HepG2 (cell line): ENCODE measurements around the gene PCOLCE2. TPM values are rescaled to one million over a fixed set of nuclear protein-coding genes. Genes with fewer than 3 reads are reported as not detected.

Source experiments
- ATAC-seq: fragments of 200-7000 bp; cut with Tn5 transposase; 3 replicates; pipeline ENCODE4 v1.9.1; 2020; ENCODE audit warnings: mild to moderate bottlenecking, moderate library complexity
- Bru-seq: library from RNA; stranded (reverse); fragments of 400-500 nt; gene quantifications from one replicate; lab custom pipeline; 2021; lab: Mats Ljungman, UMichigan
- BruChase-seq, 2 experiments: library from RNA; stranded (reverse); fragments of 400-500 nt; gene quantifications; one replicate each; lab custom pipeline; 2021; lab: Mats Ljungman, UMichigan
- BruUV-seq: library from RNA; stranded (reverse); fragments of 400-500 nt; replicated peaks from 2 replicates; lab custom pipeline; 2021; lab: Mats Ljungman, UMichigan
- CTCF ChIA-PET: fragments of 300-600 bp; formaldehyde crosslinking; extraction: SDS; loops from one replicate; lab custom pipeline; 2021; ENCODE audit warnings: low total read pairs, inconsistent platforms, low intra/inter-chr PET ratio; lab: Yijun Ruan, JAX
- POLR2A ChIA-PET: fragments of 350-600 bp; sonication (Branson Sonifier 250); formaldehyde crosslinking; loops from one replicate; lab custom pipeline; 2020; ENCODE audit warnings: antibody characterized with exemption, inconsistent platforms; lab: Yijun Ruan, JAX
- DNase-seq: peaks from one replicate; pipeline ENCODE4 v3.0.0-alpha.2; 2015; ENCODE audit warnings: low spot score
- FAIRE-seq: peaks from 3 replicates; lab custom pipeline; 2011; peaks lifted over from hg19 to GRCh38; lab: Jason Lieb, UNC
- H2AFZ ChIP-seq: one replicate; pipeline ENCODE4 v1.6.1; 2011; ENCODE audit warnings: low read length, inconsistent platforms
- H3K27ac ChIP-seq: fragments of 300-600 bp; 3 replicates; pipeline ENCODE4 v1.8.0; 2011; ENCODE audit warnings: mixed run types, mild to moderate bottlenecking, mixed read lengths, low read length, inconsistent platforms; ENCODE audit not compliant: insufficient read depth; ENCODE audit errors: extremely low read length
- H3K27me3 ChIP-seq, 2 experiments: fragments of 200-600 bp in 1 of 2; 2 replicates in 1 of 2; 3 replicates in 1 of 2; pipeline versions ENCODE4 v1.6.0 to v1.8.0; 2011; ENCODE audit warnings: low read length in 2 of 2, mild to moderate bottlenecking in 2 of 2, moderate library complexity in 2 of 2, inconsistent platforms in 1 of 2; ENCODE audit not compliant: insufficient read depth in 2 of 2, control insufficient read depth in 1 of 2
- H3K36me3 ChIP-seq, 2 experiments: fragments of 200-600 bp in 1 of 2; replicated peaks in 1 of 2; 2 replicates in 1 of 2; 3 replicates in 1 of 2; pipeline versions ENCODE4 v1.5.1 to v1.8.0; 2011; ENCODE audit warnings: low read length in 2 of 2, inconsistent platforms in 1 of 2; ENCODE audit not compliant: insufficient read depth in 2 of 2, control insufficient read depth in 1 of 2
- H3K4me1 ChIP-seq: 2 replicates; pipeline ENCODE4 v1.5.1; 2012; ENCODE audit warnings: low read length, inconsistent platforms; ENCODE audit not compliant: insufficient read depth
- H3K4me2 ChIP-seq: 2 replicates; pipeline ENCODE4 v1.6.0; 2011; ENCODE audit warnings: low read depth, low read length, inconsistent platforms
- H3K4me3 ChIP-seq, 3 experiments: fragments of 200-600 bp in 1 of 3; sonication (generic), shearing (Covaris generic) in 1 of 3; replicated peaks in 1 of 3; 2 replicates each; pipeline ENCODE4 v1.5.1; 2011 to 2016; ENCODE audit warnings: low read length in 3 of 3, inconsistent platforms in 2 of 3, low read depth in 2 of 3, mild to moderate bottlenecking in 2 of 3, control low read depth in 1 of 3, mixed read lengths in 1 of 3; ENCODE audit not compliant: insufficient read depth in 1 of 3
- H3K79me2 ChIP-seq: one replicate; pipeline ENCODE4 v1.6.1; 2011; ENCODE audit warnings: low read length, inconsistent platforms; ENCODE audit not compliant: insufficient read depth
- H3K9ac ChIP-seq: 2 replicates; pipeline ENCODE4 v1.6.0; 2011; ENCODE audit warnings: mild to moderate bottlenecking, low read depth, low read length, inconsistent platforms; ENCODE audit not compliant: insufficient read depth
- H3K9me3 ChIP-seq: 2 replicates; pipeline ENCODE4 v1.5.1; 2012; ENCODE audit warnings: mild to moderate bottlenecking, low read length
- H4K20me1 ChIP-seq: 2 replicates; pipeline ENCODE4 v1.6.0; 2011; ENCODE audit warnings: inconsistent platforms, mild to moderate bottlenecking, low read length, moderate library complexity; ENCODE audit not compliant: insufficient read depth
- ARNTL ChIP-seq: sonication (generic); formaldehyde crosslinking; IDR thresholded peaks from 2 replicates; pipeline ENCODE4 v1.4.0; 2020; ENCODE audit warnings: mild to moderate bottlenecking, missing genetic modification reagents
- HMG20B ChIP-seq: conservative IDR thresholded peaks from 2 replicates; pipeline ENCODE4 v1.6.1; 2016; ENCODE audit warnings: missing genetic modification reagents, missing compliant biosample characterization
- KDM4B ChIP-seq: sonication (generic); formaldehyde crosslinking; IDR thresholded peaks from 2 replicates; pipeline ENCODE4 v1.4.0; 2020; ENCODE audit warnings: missing genetic modification reagents
- KLF11 ChIP-seq: IDR thresholded peaks from 2 replicates; pipeline ENCODE4 v1.6.1; 2016; ENCODE audit warnings: missing compliant biosample characterization
- MIER2 ChIP-seq: IDR thresholded peaks from 2 replicates; pipeline ENCODE4 v1.6.1; 2016; ENCODE audit warnings: missing biosample characterization, missing genetic modification reagents
- RARG ChIP-seq: sonication (generic); formaldehyde crosslinking; IDR thresholded peaks from 2 replicates; pipeline ENCODE4 v1.4.0; 2020; ENCODE audit warnings: low read depth, mild to moderate bottlenecking, missing genetic modification reagents
- RFX3 ChIP-seq: IDR thresholded peaks from 2 replicates; pipeline ENCODE4 v1.6.1; 2016; ENCODE audit warnings: missing biosample characterization, missing genetic modification reagents
- SP2 ChIP-seq: sonication (generic); formaldehyde crosslinking; IDR thresholded peaks from 2 replicates; pipeline ENCODE4 v1.5.1; 2020; ENCODE audit warnings: mild to moderate bottlenecking, missing genetic modification reagents
- TBX3 ChIP-seq: fragments of 450-650 bp; IDR thresholded peaks from 2 replicates; pipeline ENCODE4 v1.6.1; 2017; ENCODE audit warnings: antibody characterized with exemption, mild to moderate bottlenecking, inconsistent platforms, borderline replicate concordance
- ZIK1 ChIP-seq: sonication (generic); formaldehyde crosslinking; IDR thresholded peaks from 2 replicates; pipeline ENCODE4 v1.5.0; 2020; ENCODE audit warnings: mild to moderate bottlenecking, low read depth, missing genetic modification reagents, borderline replicate concordance
- ZNF12 ChIP-seq: sonication (generic); formaldehyde crosslinking; IDR thresholded peaks from 2 replicates; pipeline ENCODE4 v1.5.0; 2020; ENCODE audit warnings: missing genetic modification reagents
- ZNF747 ChIP-seq: sonication (generic); formaldehyde crosslinking; IDR thresholded peaks from 2 replicates; pipeline ENCODE4 v1.8.1; 2023; ENCODE audit warnings: missing genetic modification reagents, mild to moderate bottlenecking, borderline replicate concordance
- ZSCAN21 ChIP-seq: sonication (generic); formaldehyde crosslinking; IDR thresholded peaks from 2 replicates; pipeline ENCODE4 v1.8.0; 2022; ENCODE audit warnings: mild to moderate bottlenecking, missing genetic modification reagents, moderate library complexity, borderline replicate concordance
- ZSCAN30 ChIP-seq: sonication (generic); formaldehyde crosslinking; IDR thresholded peaks from 2 replicates; pipeline ENCODE4 v1.5.0; 2020; ENCODE audit warnings: mild to moderate bottlenecking, missing genetic modification reagents
- WGBS: methylation state at CpG from one replicate; pipeline ENCODE4 v1.1.6; 2017; ENCODE audit warnings: low lambda C conversion rate; 5-methylcytosine and 5-hydroxymethylcytosine counted together
- in situ Hi-C: cut with HindIII; loops from 2 replicates; pipeline ENCODE4 v1.10.0; 2017; ENCODE audit warnings: low pct_unique_long_range_greater_than_20kb; ENCODE audit not compliant: extremely low pct_ligation_motif_present
- intact Hi-C: fragments of 100-400 bp; cut with micrococcal nuclease; formaldehyde crosslinking; loops from one replicate; pipeline ENCODE4 v1.10.0; 2022; ENCODE audit not compliant: unreplicated experiment
- long read RNA-seq, 2 experiments: library from RNA in 1 of 2; library from polyadenylated mRNA in 1 of 2; stranded (forward) in 1 of 2; unstranded in 1 of 2; transcript quantifications; one replicate each; pipeline ENCODE4 v2.0.0, GENCODE V29; 2019 to 2022
- polyA minus RNA-seq, 3 experiments: library from RNA; depleted of rRNA, polyadenylated mRNA; stranded (reverse); fragments of >200 nt; gene quantifications; 2 replicates each; pipeline ENCODE4 v1.2.3, GENCODE V29; 2011; ENCODE audit warnings: low replicate concordance in 1 of 3
- polyA plus RNA-seq, 8 experiments: library from polyadenylated mRNA; depleted of rRNA in 3 of 8; stranded (reverse) in 7 of 8; unstranded in 1 of 8; fragments of >200 nt; fragmentation: Illumina TruSeq in 4 of 8; extraction: Trizol in 4 of 8; gene quantifications; 2 replicates each; pipeline versions ENCODE4 v1.2.1 to v1.2.3, GENCODE V29; 2011 to 2016; ENCODE audit warnings: low read depth in 4 of 8, missing spikeins in 1 of 8, mixed read lengths in 1 of 8; ENCODE audit not compliant: insufficient read depth in 1 of 8
- total RNA-seq, 5 experiments: library from RNA; depleted of rRNA; stranded (reverse); fragments of >200 nt; fragmentation: Illumina TruSeq; extraction: Trizol; gene quantifications; 2 replicates each; pipeline ENCODE4 v1.2.3, GENCODE V29; 2016; ENCODE audit warnings: low read depth in 1 of 5
- TF ChIP-seq, protein P1 (sequence below): sonication (generic); formaldehyde crosslinking; IDR thresholded peaks from 2 replicates; pipeline ENCODE4 v1.4.0; 2020; ENCODE audit warnings: missing genetic modification reagents

PCOLCE2 gene, protein sequence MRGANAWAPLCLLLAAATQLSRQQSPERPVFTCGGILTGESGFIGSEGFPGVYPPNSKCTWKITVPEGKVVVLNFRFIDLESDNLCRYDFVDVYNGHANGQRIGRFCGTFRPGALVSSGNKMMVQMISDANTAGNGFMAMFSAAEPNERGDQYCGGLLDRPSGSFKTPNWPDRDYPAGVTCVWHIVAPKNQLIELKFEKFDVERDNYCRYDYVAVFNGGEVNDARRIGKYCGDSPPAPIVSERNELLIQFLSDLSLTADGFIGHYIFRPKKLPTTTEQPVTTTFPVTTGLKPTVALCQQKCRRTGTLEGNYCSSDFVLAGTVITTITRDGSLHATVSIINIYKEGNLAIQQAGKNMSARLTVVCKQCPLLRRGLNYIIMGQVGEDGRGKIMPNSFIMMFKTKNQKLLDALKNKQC
- 1.1 and 2.0 TPM in 2 replicates for total RNA-seq (2016; rRNA removed; fragmentation: Illumina TruSeq; extraction: Trizol)
- 0.40 and 0.71 TPM in 2 replicates for total RNA-seq (2016; cell fraction: cytosol; rRNA removed; fragmentation: Illumina TruSeq; extraction: Trizol; ENCODE audit: low read depth)
- 2.0 and 2.1 TPM in 2 replicates for total RNA-seq (2016; cell fraction: insoluble cytoplasmic fraction; rRNA removed; fragmentation: Illumina TruSeq; extraction: Trizol)
- total RNA-seq (2016; cell fraction: membrane; rRNA removed; fragmentation: Illumina TruSeq; extraction: Trizol) = 0.71 and 1.1 TPM in 2 replicates
- total RNA-seq (2016; cell fraction: nucleus; rRNA removed; fragmentation: Illumina TruSeq; extraction: Trizol) = 1.5 and 2.6 TPM in 2 replicates
- 0.71 and 0.74 TPM in 2 replicates for polyA plus RNA-seq (2011; rRNA removed)
- 0.46 and 1.2 TPM in 2 replicates for polyA plus RNA-seq (2011; cell fraction: cytosol; rRNA removed)
- polyA plus RNA-seq (2011; cell fraction: nucleus; rRNA removed) = 0.55 and 0.87 TPM in 2 replicates
- polyA plus RNA-seq (2012) = 0.87 and 2.5 TPM in 2 replicates
- 0.47 and 1.1 TPM in 2 replicates for polyA plus RNA-seq (2016; cell fraction: cytosol; fragmentation: Illumina TruSeq; extraction: Trizol; ENCODE audit: low read depth)
- 1.1 and 1.3 TPM in 2 replicates for polyA plus RNA-seq (2016; cell fraction: insoluble cytoplasmic fraction; fragmentation: Illumina TruSeq; extraction: Trizol; ENCODE audit: low read depth)
- 1.00 and 1.6 TPM in 2 replicates for polyA plus RNA-seq (2016; cell fraction: membrane; fragmentation: Illumina TruSeq; extraction: Trizol; ENCODE audit: low read depth)
- 3.8 and 6.0 TPM in 2 replicates for polyA plus RNA-seq (2016; cell fraction: nucleus; fragmentation: Illumina TruSeq; extraction: Trizol; ENCODE audit: insufficient read depth, low read depth)
- polyA minus RNA-seq (2011; rRNA and poly(A)+ RNA removed; ENCODE audit: low replicate concordance) = 0.60 and 25.3 TPM in 2 replicates
- polyA minus RNA-seq (2011; cell fraction: cytosol; rRNA and poly(A)+ RNA removed) = 1.7 TPM in 1 of 2 replicates, not detected in the other
- polyA minus RNA-seq (2011; cell fraction: nucleus; rRNA and poly(A)+ RNA removed) = 0.52 and 1.5 TPM in 2 replicates
- Bru-seq, nascent RNA = percentile 16 among the genes with signal in this experiment
- BruChase-seq, experiment 1, labeled RNA remaining after a 6-hour chase = percentile 7 among the genes with signal in this experiment
- BruChase-seq, experiment 2, labeled RNA remaining after a 2-hour chase = percentile 11 among the genes with signal in this experiment
- long read RNA-seq, experiment 1, partial matches to known transcripts = 0 of 2 reads
- long read RNA-seq, experiment 1, other reads (novel, unspliced or antisense) = 0 of 2 reads
- long read RNA-seq, experiment 2, partial matches to known transcripts = 0 of 1 reads
- long read RNA-seq, experiment 2, other reads (novel, unspliced or antisense) = 0 of 1 reads

DNA sequence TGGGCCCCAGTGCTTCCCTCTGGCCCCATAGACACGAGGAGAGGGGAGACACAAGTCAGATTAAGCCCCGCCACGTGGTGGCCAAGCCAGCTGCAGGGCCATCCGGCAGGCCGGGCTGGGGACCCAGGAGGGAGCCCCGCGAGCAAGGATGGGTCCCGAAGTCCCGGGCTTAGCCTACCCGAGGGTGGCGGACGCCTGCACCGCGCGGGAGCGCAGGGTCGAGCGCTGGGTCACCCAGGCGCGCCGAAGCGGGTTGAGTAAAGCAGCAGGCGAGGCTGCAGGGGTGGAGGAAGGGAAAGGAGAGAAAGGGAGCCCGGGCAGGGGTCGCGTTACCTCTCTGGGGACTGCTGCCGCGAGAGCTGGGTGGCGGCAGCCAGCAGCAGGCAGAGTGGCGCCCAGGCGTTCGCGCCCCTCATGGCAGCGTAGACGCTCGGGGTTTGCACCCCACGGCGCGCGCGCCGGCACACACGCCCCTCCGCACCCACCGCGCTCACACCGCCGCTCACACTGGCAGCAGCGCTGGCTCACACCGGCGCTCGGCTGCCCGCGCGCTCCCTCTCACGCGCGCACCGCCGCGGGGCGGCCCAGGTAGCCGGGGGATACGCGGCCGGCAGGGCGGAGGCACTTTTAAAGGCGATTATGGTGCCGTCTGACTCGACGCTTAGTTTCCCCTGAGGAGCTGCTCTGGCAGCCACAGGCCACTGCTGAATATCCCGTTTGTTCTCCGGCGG is at the start of gene PCOLCE2:
PCOLCE2 (minus strand) TSS at position 603 of the 731 bp plus-strand sequence; CDS start at position 416, 187 bp downstream.
- ChIA-PET CTCF (no interaction called here), POLR2A (no interaction called here)
- ATAC-seq (peak; percentile 89), DNase-seq (no peak), FAIRE-seq (no peak)
- H3K9me3 ChIP-seq = no peaks in the 10 kb centered on the region
- BruUV-seq = no TSS peak
- no peaks in the 10 kb centered on the region for H3K79me2 ChIP-seq
- H3K27ac ChIP-seq = no peak within 1 kb of the TSS
- no peaks in the 10 kb centered on the region for H4K20me1 ChIP-seq
- peak within 1 kb of the TSS; percentile 51 to 71 (median 59) for H3K4me3 ChIP-seq
- H2AFZ ChIP-seq = no peak within 1 kb of the TSS
- H3K9ac ChIP-seq = 0 out of 2 replicates have a peak within 1 kb of the TSS, but pooled peaks have one; percentile 18
- peaks cover 8% of the 10 kb centered on the region for H3K4me1 ChIP-seq
- H3K36me3 ChIP-seq = no peaks in the 10 kb centered on the region
- H3K4me2 ChIP-seq = peak within 1 kb of the TSS; percentile 70
- peaks cover 5 to 46% of the 10 kb centered on the region in 2 experiments for H3K27me3 ChIP-seq
- in situ Hi-C loops = no loop called here
- WGBS = 2% methylated on average over 28 of the region's 74 CpGs
- intact Hi-C loops = no loop called here
- TF ChIP-seq ZSCAN30 (CRISPR knock-in tag) (no peak), KDM4B (no peak), MIER2 (no peak), RFX3 (no peak), ZSCAN21 (CRISPR knock-in tag) (0 out of 2 replicates have a peak, but pooled peaks have one; percentile 23), ZIK1 (CRISPR knock-in tag) (no peak), ZNF747 (CRISPR knock-in tag) (no peak), ARNTL (CRISPR knock-in tag) (no peak), TBX3 (no peak), ZNF12 (CRISPR knock-in tag) (no peak), HMG20B (no peak), SP2 (no peak), KLF11 (CRISPR knock-in tag) (no peak), RARG (CRISPR knock-in tag) (no peak)
- TF ChIP-seq, protein P1, sequence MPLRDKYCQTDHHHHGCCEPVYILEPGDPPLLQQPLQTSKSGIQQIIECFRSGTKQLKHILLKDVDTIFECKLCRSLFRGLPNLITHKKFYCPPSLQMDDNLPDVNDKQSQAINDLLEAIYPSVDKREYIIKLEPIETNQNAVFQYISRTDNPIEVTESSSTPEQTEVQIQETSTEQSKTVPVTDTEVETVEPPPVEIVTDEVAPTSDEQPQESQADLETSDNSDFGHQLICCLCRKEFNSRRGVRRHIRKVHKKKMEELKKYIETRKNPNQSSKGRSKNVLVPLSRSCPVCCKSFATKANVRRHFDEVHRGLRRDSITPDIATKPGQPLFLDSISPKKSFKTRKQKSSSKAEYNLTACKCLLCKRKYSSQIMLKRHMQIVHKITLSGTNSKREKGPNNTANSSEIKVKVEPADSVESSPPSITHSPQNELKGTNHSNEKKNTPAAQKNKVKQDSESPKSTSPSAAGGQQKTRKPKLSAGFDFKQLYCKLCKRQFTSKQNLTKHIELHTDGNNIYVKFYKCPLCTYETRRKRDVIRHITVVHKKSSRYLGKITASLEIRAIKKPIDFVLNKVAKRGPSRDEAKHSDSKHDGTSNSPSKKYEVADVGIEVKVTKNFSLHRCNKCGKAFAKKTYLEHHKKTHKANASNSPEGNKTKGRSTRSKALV (CRISPR knock-in tag) = peak; percentile 84
